HL-60 (cell line): ENCODE measurements around the gene SLAMF7.

ENCODE experiments used
- CTCF ChIP-seq: IDR thresholded peaks from one replicate; pipeline ENCODE4 v1.5.1; 2011; ENCODE audit warnings: low read length, control low read depth, inconsistent platforms; ENCODE audit not compliant: insufficient read depth
- POLR2AphosphoS5 ChIP-seq: IDR thresholded peaks from 2 replicates; pipeline ENCODE4 v1.6.1; 2012; ENCODE audit warnings: low read depth
- REST ChIP-seq: IDR thresholded peaks from 2 replicates; pipeline ENCODE4 v1.6.1; 2012; ENCODE audit warnings: low read depth; ENCODE audit not compliant: insufficient replicate concordance

DNA sequence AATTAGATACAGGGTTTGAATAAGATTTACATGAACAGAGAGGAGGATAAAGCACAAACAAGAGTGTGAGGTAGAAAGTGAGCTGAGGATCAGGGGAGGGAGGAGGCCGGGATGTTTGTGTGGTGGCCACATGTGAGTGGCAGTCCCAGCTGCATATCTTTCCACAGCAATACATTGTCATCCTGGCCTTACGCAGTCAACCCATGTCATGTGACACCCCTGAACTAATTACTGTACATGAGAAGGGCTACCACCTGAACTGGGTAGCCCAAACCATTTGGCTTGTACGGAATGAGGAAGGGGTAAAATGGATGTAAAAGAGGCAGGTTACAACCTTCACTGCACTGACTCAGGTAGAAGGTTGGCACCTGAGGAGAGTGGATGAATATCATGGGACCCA, 4.2 kb downstream of the SLAMF7 start:
- TF ChIP-seq CTCF (no peak), POLR2AphosphoS5 (no peak), REST (no peak)
